Sigmoid colon (tissue), 4 donors: ENCODE data around the gene INTS4.
"Not testable (repeated sequence)": the region's sequence is repeated elsewhere in the genome, so short reads cannot be mapped to it uniquely, and the experiment has no call there.

Experiments used
- CTCF ChIP-seq, 4 experiments: fragments of 450-650 bp in 3 of 4; fragments of 200-600 bp in 1 of 4; IDR thresholded peaks; one replicate each; pipeline ENCODE4 v1.5.1; 2016 to 2019; ENCODE audit warnings: antibody characterized with exemption in 4 of 4, mild to moderate bottlenecking in 3 of 4, moderate library complexity in 2 of 4
- EP300 ChIP-seq, 4 donors: sonication (generic); formaldehyde crosslinking; IDR thresholded peaks; one replicate each; pipeline ENCODE4 v1.6.1; 2017; ENCODE audit warnings: antibody characterized with exemption in 4 of 4

GRCh38 chr11:77878247-77878646 is 116.2 kb downstream of the INTS4 start:
- not testable (repeated sequence) for TF ChIP-seq CTCF, EP300 (IDR thresholded peaks at IDR 0.05)
